HCT116 (cell line): ENCODE results near the gene VSTM2L. TPM values are rescaled to one million over a fixed set of nuclear protein-coding genes. Genes with fewer than 3 reads are reported as not detected.

ENCODE experiments used
- ATAC-seq: fragments of 200-7000 bp; cut with Tn5 transposase; 2 replicates; pipeline ENCODE4 v1.9.1; 2020; ENCODE audit warnings: mild to moderate bottlenecking, moderate library complexity
- BruUV-seq: library from RNA; stranded (reverse); fragments of 400-500 nt; replicated peaks from 2 replicates; lab custom pipeline; 2021; lab: Mats Ljungman, UMichigan
- CTCF ChIA-PET: fragments of 300-600 bp; sonication (Branson Sonifier 250); formaldehyde crosslinking; loops from one replicate; lab custom pipeline; 2021; ENCODE audit warnings: antibody characterized with exemption; lab: Charles Lee
- POLR2A ChIA-PET: fragments of 300-600, 350-600 bp; sonication (Branson Sonifier 250); formaldehyde crosslinking; loops from one replicate; lab custom pipeline; 2021; ENCODE audit warnings: antibody characterized with exemption; lab: Charles Lee
- RAD21 ChIA-PET, 2 experiments: fragments of 300-600 bp; sonication (Branson Sonifier 250); formaldehyde crosslinking; loops; one replicate each; lab custom pipeline; 2023; ENCODE audit warnings: low total read pairs in 2 of 2; ENCODE audit not compliant: uncharacterized antibody in 2 of 2, unreplicated experiment in 2 of 2, low non-redundant PET in 1 of 2; lab: Charles Lee
- DNase-seq: peaks from one replicate; pipeline ENCODE4 v3.0.0-alpha.2; 2010; ENCODE audit warnings: low read depth, low spot score
- H2AFZ ChIP-seq: fragments of 200-600 bp; shearing (Covaris generic), sonication (generic); 2 replicates; pipeline ENCODE4 v1.6.1; 2017; ENCODE audit warnings: low read depth, mixed run types, mixed read lengths, antibody characterized with exemption, low read length; ENCODE audit not compliant: poor library complexity, severe bottlenecking
- H3K27ac ChIP-seq: 2 replicates; pipeline ENCODE4 v1.5.1; 2012; ENCODE audit warnings: low read depth, low read length
- H3K27me3 ChIP-seq: fragments of 200-600 bp; sonication (generic); 2 replicates; pipeline ENCODE4 v1.6.1; 2016; ENCODE audit warnings: mixed run types, low read length, mixed read lengths; ENCODE audit not compliant: insufficient read depth
- H3K36me3 ChIP-seq, 2 experiments: fragments of 200-500 bp in 1 of 2; fragments of 200-600 bp in 1 of 2; sonication (Bioruptor generic) in 1 of 2; sonication (generic) in 1 of 2; 2 replicates each; pipeline versions ENCODE4 v1.5.1 to v1.6.1; 2014 to 2016; ENCODE audit warnings: low read length in 2 of 2, inconsistent platforms in 1 of 2, mixed read lengths in 1 of 2, mixed run types in 1 of 2; ENCODE audit not compliant: insufficient read depth in 2 of 2, control insufficient read depth in 1 of 2
- H3K4me1 ChIP-seq, 2 experiments: fragments of 200-600 bp in 1 of 2; sonication (generic) in 1 of 2; 2 replicates each; pipeline versions ENCODE4 v1.5.1 to v1.6.1; 2012 to 2017; ENCODE audit warnings: low read length in 2 of 2, inconsistent platforms in 1 of 2, mild to moderate bottlenecking in 1 of 2, mixed read lengths in 1 of 2, mixed run types in 1 of 2, moderate library complexity in 1 of 2; ENCODE audit not compliant: insufficient read depth in 2 of 2, control insufficient read depth in 1 of 2
- H3K4me2 ChIP-seq: fragments of 200-600 bp; sonication (generic); 2 replicates; pipeline ENCODE4 v1.6.1; 2017; ENCODE audit warnings: mixed run types, low read length, mixed read lengths
- H3K4me3 ChIP-seq, 2 experiments: fragments of 200-600 bp in 1 of 2; sonication (generic) in 1 of 2; replicated peaks in 1 of 2; 2 replicates each; pipeline ENCODE4 v1.5.1; 2011 to 2016; ENCODE audit warnings: low read length in 2 of 2, control low read depth in 1 of 2, low read depth in 1 of 2, mild to moderate bottlenecking in 1 of 2, mixed read lengths in 1 of 2, mixed run types in 1 of 2
- H3K79me2 ChIP-seq: fragments of 200-600 bp; sonication (generic); 2 replicates; pipeline ENCODE4 v1.6.1; 2017; ENCODE audit warnings: mild to moderate bottlenecking, mixed run types, low read length, moderate library complexity, mixed read lengths; ENCODE audit not compliant: insufficient read depth
- H3K9ac ChIP-seq: fragments of 200-600 bp; sonication (generic); 2 replicates; pipeline ENCODE4 v1.6.1; 2016; ENCODE audit warnings: low read length, mixed read lengths
- H3K9me2 ChIP-seq: fragments of 200-600 bp; sonication (generic), shearing (Covaris generic); 2 replicates; pipeline ENCODE4 v1.6.1; 2017; ENCODE audit warnings: mixed run types, mild to moderate bottlenecking, moderate library complexity; ENCODE audit not compliant: insufficient read depth
- H3K9me3 ChIP-seq, 2 experiments: fragments of 200-500 bp in 1 of 2; fragments of 200-600 bp in 1 of 2; sonication (Bioruptor generic) in 1 of 2; sonication (generic) in 1 of 2; 2 replicates each; pipeline ENCODE4 v1.6.1; 2014 to 2017; ENCODE audit warnings: low read length in 2 of 2, mixed read lengths in 2 of 2, inconsistent platforms in 1 of 2, low read depth in 1 of 2, mild to moderate bottlenecking in 1 of 2, mixed run types in 1 of 2, moderate library complexity in 1 of 2; ENCODE audit not compliant: control insufficient read depth in 1 of 2, insufficient read depth in 1 of 2
- H4K20me1 ChIP-seq: fragments of 200-600 bp; sonication (generic), shearing (Covaris generic); 2 replicates; pipeline ENCODE4 v1.6.1; 2017; ENCODE audit warnings: mixed run types, mild to moderate bottlenecking, moderate library complexity; ENCODE audit not compliant: insufficient read depth
- ATF3 ChIP-seq: IDR thresholded peaks from 2 replicates; pipeline ENCODE4 v1.6.1; 2012
- CBX3 ChIP-seq: IDR thresholded peaks from 2 replicates; pipeline ENCODE4 v1.6.1; 2012; ENCODE audit warnings: low read depth
- CEBPB ChIP-seq: IDR thresholded peaks from 2 replicates; pipeline ENCODE4 v1.6.1; 2012; ENCODE audit warnings: low read depth
- CTCF ChIP-seq, 3 experiments: fragments of 200-600 bp in 1 of 3; sonication (generic) in 1 of 3; IDR thresholded peaks in 2 of 3; conservative IDR thresholded peaks in 1 of 3; 2 replicates each; pipeline ENCODE4 v1.5.1; 2012 to 2017; ENCODE audit warnings: low read depth in 2 of 3, low read length in 2 of 3, antibody characterized with exemption in 1 of 3, borderline replicate concordance in 1 of 3, control low read depth in 1 of 3, mild to moderate bottlenecking in 1 of 3, mixed read lengths in 1 of 3, mixed run types in 1 of 3, moderate library complexity in 1 of 3; ENCODE audit not compliant: insufficient read depth in 1 of 3
- EGR1 ChIP-seq: IDR thresholded peaks from 2 replicates; pipeline ENCODE4 v1.6.1; 2012; ENCODE audit warnings: low read depth
- EZH2 ChIP-seq: fragments of 200-600 bp; sonication (generic); IDR thresholded peaks from 2 replicates; pipeline ENCODE4 v1.6.1; 2017; ENCODE audit warnings: antibody characterized with exemption, mixed run types
- EZH2phosphoT487 ChIP-seq: fragments of 200-600 bp; IDR thresholded peaks from 2 replicates; pipeline ENCODE4 v1.6.1; 2018; ENCODE audit warnings: antibody characterized with exemption, borderline replicate concordance
- JUND ChIP-seq: IDR thresholded peaks from 2 replicates; pipeline ENCODE4 v1.6.1; 2012
- POLR2A ChIP-seq: IDR thresholded peaks from 2 replicates; pipeline ENCODE4 v1.7.0; 2011; ENCODE audit warnings: borderline replicate concordance; ENCODE audit not compliant: insufficient read depth, insufficient read length; ENCODE audit errors: extremely low read depth
- POLR2AphosphoS5 ChIP-seq: IDR thresholded peaks from 2 replicates; pipeline ENCODE4 v1.6.1; 2011; ENCODE audit warnings: mild to moderate bottlenecking, low read depth, low read length, moderate library complexity
- RAD21 ChIP-seq: IDR thresholded peaks from 2 replicates; pipeline ENCODE4 v1.6.1; 2012; ENCODE audit warnings: low read depth, mild to moderate bottlenecking
- REST ChIP-seq: IDR thresholded peaks from 2 replicates; pipeline ENCODE4 v1.6.1; 2012; ENCODE audit warnings: low read depth
- SP1 ChIP-seq: IDR thresholded peaks from 2 replicates; pipeline ENCODE4 v1.6.1; 2012; ENCODE audit warnings: low read depth
- SRF ChIP-seq: IDR thresholded peaks from 2 replicates; pipeline ENCODE4 v1.6.1; 2012; ENCODE audit warnings: low read depth
- TCF7L2 ChIP-seq: IDR thresholded peaks from 2 replicates; pipeline ENCODE4 v1.7.0; 2011; ENCODE audit warnings: borderline replicate concordance, inconsistent platforms; ENCODE audit not compliant: insufficient read depth, insufficient read length; ENCODE audit errors: extremely low read depth
- ZBTB33 ChIP-seq: IDR thresholded peaks from 2 replicates; pipeline ENCODE4 v1.6.1; 2011; ENCODE audit warnings: mild to moderate bottlenecking, low read length, moderate library complexity; ENCODE audit not compliant: insufficient replicate concordance; ENCODE audit errors: extremely low read depth
- ZNF274 ChIP-seq: fragments of 200-500 bp; sonication (Bioruptor generic); IDR thresholded peaks from 2 replicates; pipeline ENCODE4 v1.6.1; 2014; ENCODE audit warnings: mild to moderate bottlenecking, low read depth, low read length, inconsistent platforms
- intact Hi-C: fragments of 100-400 bp; cut with micrococcal nuclease; formaldehyde crosslinking; loops from 2 replicates; pipeline ENCODE4 v1.10.0; 2022
- total RNA-seq: library from RNA; stranded (reverse); gene quantifications from one replicate; pipeline ENCODE4 v1.2.1, GENCODE V29; 2021; ENCODE audit not compliant: unreplicated experiment

Gene VSTM2L
- total RNA-seq, 1 experiment from 2014 or later = 0.69 TPM

GRCh38 chr20:37979021-37979985 is 76.4 kb downstream of the VSTM2L start:
- H3K4me3 ChIP-seq = no peak overlapping the region
- no peaks in the 10 kb centered on the region for H3K27me3 ChIP-seq
- BruUV-seq = TSS peak; percentile 14
- ATAC-seq (no peak), DNase-seq (no peak)
- no peaks in the 10 kb centered on the region for H3K4me1 ChIP-seq
- no peaks in the 10 kb centered on the region for H3K9me2 ChIP-seq
- no peaks in the 10 kb centered on the region for H4K20me1 ChIP-seq
- no peak overlapping the region for H3K9ac ChIP-seq
- H3K27ac ChIP-seq = no peak overlapping the region
- H3K36me3 ChIP-seq = peaks cover 0 to 17% of the 10 kb centered on the region in 2 experiments; a peak in 3 of 4 replicates
- intact Hi-C loops = no loop called here
- RAD21 ChIA-PET = no interaction called here
- POLR2A ChIA-PET = no interaction called here
- CTCF ChIA-PET = interaction anchor here (1.1 kb wide), 1 partner anchor 242 kb away, joined by 3 read pairs; no protein-coding TSS in a partner anchor
- no peak for TF ChIP-seq REST
- no peak for TF ChIP-seq ZNF274
- TF ChIP-seq EZH2 = no peak
- no peak for TF ChIP-seq ZBTB33
- no peak for TF ChIP-seq POLR2AphosphoS5
- no peak for TF ChIP-seq POLR2A
- TF ChIP-seq CBX3 = no peak
- no peak for TF ChIP-seq TCF7L2
- TF ChIP-seq CEBPB = no peak
- TF ChIP-seq EZH2phosphoT487 = no peak
- TF ChIP-seq SP1 = no peak
- TF ChIP-seq ATF3 = no peak
- TF ChIP-seq SRF = no peak
- no peak; a peak in 1 of 6 replicates for TF ChIP-seq CTCF (IDR thresholded peaks at IDR 0.05 in 2 of 3, conservative IDR thresholded peaks at IDR 0.05 in 1 of 3; ENCODE audit: borderline replicate concordance in 1 of 3, insufficient read depth in 1 of 3, low read depth in 2 of 3, low read length in 2 of 3)
- no peak for TF ChIP-seq JUND
- no peak for TF ChIP-seq RAD21
- no peak for TF ChIP-seq EGR1
- no peak overlapping the region for H3K4me2 ChIP-seq
- H2AFZ ChIP-seq = no peak overlapping the region
- H3K79me2 ChIP-seq = no peaks in the 10 kb centered on the region
- H3K9me3 ChIP-seq = no peaks in the 10 kb centered on the region
